Spleen (tissue), 13 donors: ENCODE data around the gene MOXD1. TPM values are rescaled to one million over a fixed set of nuclear protein-coding genes. Genes with fewer than 3 reads are reported as not detected.
A peak's percentile ranks its signal among the peaks of the same experiment; 100 is the strongest.

ENCODE experiments used
- DNase-seq: peaks from one replicate; pipeline ENCODE4 v3.0.0-alpha.2; 2020
- H3K27ac ChIP-seq, 8 donors: fragments of 200-600 bp; sonication (generic) in 7 of 8; 1 replicate in 4 of 8; 2 replicates in 4 of 8; pipeline versions ENCODE4 v1.5.0 to v1.8.0; 2016 to 2021; ENCODE audit warnings: inconsistent platforms in 4 of 8, mild to moderate bottlenecking in 4 of 8, moderate library complexity in 1 of 8
- H3K27me3 ChIP-seq, 7 donors: fragments of 200-600 bp; sonication (generic) in 6 of 7; replicated peaks in 1 of 7; 1 replicate in 4 of 7; 2 replicates in 3 of 7; pipeline versions ENCODE4 v1.5.0 to v1.8.0; 2016 to 2021; ENCODE audit warnings: inconsistent platforms in 3 of 7, mild to moderate bottlenecking in 1 of 7
- H3K36me3 ChIP-seq, 6 donors: fragments of 200-600 bp; sonication (generic) in 5 of 6; 1 replicate in 4 of 6; 2 replicates in 2 of 6; pipeline versions ENCODE4 v1.5.0 to v1.8.0; 2016 to 2021; ENCODE audit warnings: inconsistent platforms in 2 of 6
- H3K4me1 ChIP-seq, 6 donors: fragments of 200-600 bp; sonication (generic) in 5 of 6; 1 replicate in 3 of 6; 2 replicates in 3 of 6; pipeline versions ENCODE4 v1.5.0 to v1.8.0; 2016 to 2021; ENCODE audit warnings: inconsistent platforms in 3 of 6
- H3K4me3 ChIP-seq, 8 donors: fragments of 200-600 bp; sonication (generic) in 7 of 8; 1 replicate in 4 of 8; 2 replicates in 4 of 8; pipeline versions ENCODE4 v1.5.0 to v1.8.0; 2016 to 2021; ENCODE audit warnings: inconsistent platforms in 4 of 8, mild to moderate bottlenecking in 4 of 8, moderate library complexity in 2 of 8
- H3K9me3 ChIP-seq, 8 donors: fragments of 200-600 bp; sonication (generic) in 7 of 8; 1 replicate in 4 of 8; 2 replicates in 4 of 8; pipeline versions ENCODE4 v1.5.0 to v1.8.0; 2016 to 2021; ENCODE audit warnings: inconsistent platforms in 4 of 8
- CTCF ChIP-seq, 11 experiments: fragments of 200-600 bp in 7 of 11; fragments of 450-650 bp in 4 of 11; sonication (generic) in 4 of 11; IDR thresholded peaks in 8 of 11; conservative IDR thresholded peaks in 3 of 11; 1 replicate in 7 of 11; 2 replicates in 4 of 11; pipeline versions ENCODE4 v1.4.0 to v1.8.0; 2016 to 2021; ENCODE audit warnings: antibody characterized with exemption in 11 of 11, inconsistent platforms in 4 of 11, mild to moderate bottlenecking in 1 of 11
- POLR2A ChIP-seq, 3 donors: fragments of 450-650 bp; IDR thresholded peaks; one replicate each; pipeline ENCODE4 v1.5.1; 2017; ENCODE audit warnings: antibody characterized with exemption in 3 of 3, mild to moderate bottlenecking in 1 of 3
- POLR2AphosphoS5 ChIP-seq, 3 donors: sonication (generic); formaldehyde crosslinking; IDR thresholded peaks; one replicate each; pipeline ENCODE4 v1.5.1; 2017; ENCODE audit warnings: antibody characterized with exemption in 3 of 3
- WGBS, 5 donors: extraction: QIAGEN DNeasy Blood & Tissue Kit in 3 of 5; methylation state at CpG; one replicate each; pipeline versions ENCODE4 v1.1.5 to v1.1.7; 2013 to 2018; 5-methylcytosine and 5-hydroxymethylcytosine counted together
- intact Hi-C: fragments of 100-400 bp; cut with DNase I; formaldehyde crosslinking; loops from one replicate; pipeline ENCODE4 v1.15.0; 2023; ENCODE audit warnings: low total_unique reads
- long read RNA-seq, 2 donors: transcript quantifications; one replicate each; lab custom pipeline, GENCODE V29; 2026
- polyA plus RNA-seq, 3 donors: library from polyadenylated mRNA; stranded (reverse); fragments of 200-250 nt; gene quantifications; one replicate each; pipeline ENCODE4 v1.2.1, GENCODE V29; 2013
- total RNA-seq, 7 donors: library from RNA; depleted of rRNA in 3 of 7; stranded (reverse); fragments of >200 nt in 3 of 7; fragmentation: NEBNext Ultra II Directional in 4 of 7; extraction: Animal tissue kit (Norgen Biotek cat#: 25700) in 4 of 7; gene quantifications; one replicate each; pipeline versions ENCODE4 v1.1.0 to v1.2.1, GENCODE V29; 2016 to 2021
- donor health status: healthy with polysubstance abuse.
- donor health status: DM: no; HTN: no; CAD: no; lungs with moderate emphysema.
- donor health status: DM: no; HTN: no; CAD: no.
- donor health status: Bipolar disorder and iron deficiency.
- donor health status: healthy.
- donor health status: DM: no; HTN: no; CAD: no.
- donor health status: DM: yes; HTN: yes; CAD: no.

MOXD1 gene
- total RNA-seq = 10 to 100 TPM in 1 of 7 donors, 1 to 10 TPM in 6; 4.3 to 10.2 (median 6.3) TPM
- 1 to 10 TPM; 2.9 to 7.6 (median 4.6) TPM for polyA plus RNA-seq
- long read RNA-seq, donor 1, partial matches to known transcripts = 0 of 1 reads
- long read RNA-seq, donor 1, other reads (novel, unspliced or antisense) = 0 of 1 reads
- long read RNA-seq, donor 2, partial matches to known transcripts = 0 of 2 reads
- long read RNA-seq, donor 2, other reads (novel, unspliced or antisense) = 0 of 2 reads

- Histone ChIP-seq H3K27me3 (peaks cover 0 to 45% (median 26%) of the 10 kb centered on the region in 7 donors), H3K4me3 (peak within 1 kb of the TSS; percentile 41 to 85 (median 56)), H3K27ac (peak within 1 kb of the TSS in 2 of 8 donors; percentile 11 to 34), H3K36me3 (no peaks in the 10 kb centered on the region), H3K4me1 (peaks cover 0 to 21% (median 12%) of the 10 kb centered on the region in 6 donors), H3K9me3 (peaks cover 0 to 4% (median 0%) of the 10 kb centered on the region in 8 donors)
- peak; percentile 84 for DNase-seq
- 0 to 2% (median 1%) methylated on average over 2 to 87 of the region's 87 CpGs for WGBS, 5 donors
- peak in 2 of 3 donors; percentile 42 to 49 for TF ChIP-seq POLR2AphosphoS5 (IDR thresholded peaks at IDR 0.05)
- TF ChIP-seq CTCF (IDR thresholded peaks at IDR 0.05 in 8 of 11, conservative IDR thresholded peaks at IDR 0.05 in 3 of 11) = peak in 2 of 11 experiments; percentile 19 to 26
- TF ChIP-seq POLR2A (IDR thresholded peaks at IDR 0.05) = no peak
- intact Hi-C loops = no loop called here
Observed at GRCh38 chr6:132400883-132401617, at the start of gene MOXD1. Gene MOXD1, minus strand, starts transcription at chr6:132401475. Its CDS starts 49 bp downstream, at chr6:132401426.

- H3K27me3 ChIP-seq = no peaks in the 10 kb centered on the region
- peaks cover 7 to 21% (median 18%) of the 10 kb centered on the region in 8 donors for H3K9me3 ChIP-seq
- TF ChIP-seq POLR2AphosphoS5 (IDR thresholded peaks at IDR 0.05) = no peak
- no peak for TF ChIP-seq CTCF (IDR thresholded peaks at IDR 0.05 in 8 of 11, conservative IDR thresholded peaks at IDR 0.05 in 3 of 11)
- no peak for TF ChIP-seq POLR2A (IDR thresholded peaks at IDR 0.05)
- no peaks in the 10 kb centered on the region for H3K4me1 ChIP-seq
- intact Hi-C loops = no loop called here
- WGBS, 5 donors = 95 to 98% (median 97%) methylated on average over 5 of the region's 5 CpGs
- DNase-seq = no peak
- H3K4me3 ChIP-seq = no peak overlapping the region
- H3K36me3 ChIP-seq = peaks cover 0 to 49% (median 2%) of the 10 kb centered on the region in 6 donors
- no peak overlapping the region for H3K27ac ChIP-seq
Observed at GRCh38 chr6:132446855-132447241, 45.6 kb upstream of the MOXD1 start.

GRCh38 chr6:132446141-132446854 lies 45.0 kb upstream of the MOXD1 start:
- 95 to 98% (median 96%) methylated on average over 4 of the region's 4 CpGs for WGBS, 5 donors
- Histone ChIP-seq H3K27ac (no peak overlapping the region), H3K36me3 (peaks cover 0 to 44% (median 2%) of the 10 kb centered on the region in 6 donors), H3K4me3 (no peak overlapping the region), H3K4me1 (no peaks in the 10 kb centered on the region), H3K9me3 (peaks cover 9 to 26% (median 22%) of the 10 kb centered on the region in 8 donors), H3K27me3 (no peaks in the 10 kb centered on the region)
- TF ChIP-seq CTCF (IDR thresholded peaks at IDR 0.05 in 8 of 11, conservative IDR thresholded peaks at IDR 0.05 in 3 of 11) (no peak), POLR2AphosphoS5 (IDR thresholded peaks at IDR 0.05) (no peak), POLR2A (IDR thresholded peaks at IDR 0.05) (no peak)
- no peak for DNase-seq
- intact Hi-C loops = no loop called here
